Esophagus (tissue), 2 donors: ENCODE data around the gene IMMP2L. TPM values are rescaled to one million over a fixed set of nuclear protein-coding genes. Genes with fewer than 3 reads are reported as not detected.

Source experiments
- H3K27ac ChIP-seq, 2 donors: one replicate each; pipeline ENCODE4 v1.5.1; 2013; ENCODE audit warnings: low read depth in 2 of 2, mild to moderate bottlenecking in 2 of 2, inconsistent platforms in 1 of 2, low read length in 1 of 2, moderate library complexity in 1 of 2
- H3K27me3 ChIP-seq, 2 donors: one replicate each; pipeline ENCODE4 v1.6.1; 2013; ENCODE audit warnings: low read length in 2 of 2, control low read depth in 1 of 2, mild to moderate bottlenecking in 1 of 2; ENCODE audit not compliant: insufficient read depth in 2 of 2, control insufficient read depth in 1 of 2
- H3K36me3 ChIP-seq, 2 donors: one replicate each; pipeline ENCODE4 v1.6.1; 2013; ENCODE audit warnings: low read length in 1 of 2; ENCODE audit not compliant: control insufficient read depth in 2 of 2, insufficient read depth in 2 of 2
- H3K4me1 ChIP-seq, 2 donors: one replicate each; pipeline ENCODE4 v1.6.1; 2013; ENCODE audit warnings: low read length in 1 of 2; ENCODE audit not compliant: control insufficient read depth in 2 of 2, insufficient read depth in 2 of 2
- H3K4me3 ChIP-seq, 2 donors: one replicate each; pipeline ENCODE4 v1.5.1; 2013; ENCODE audit warnings: low read length in 2 of 2, mild to moderate bottlenecking in 2 of 2, low read depth in 1 of 2, moderate library complexity in 1 of 2
- H3K9me3 ChIP-seq, 2 donors: one replicate each; pipeline ENCODE4 v1.6.1; 2013; ENCODE audit warnings: mild to moderate bottlenecking in 2 of 2, low read depth in 1 of 2, low read length in 1 of 2, moderate library complexity in 1 of 2; ENCODE audit not compliant: control insufficient read depth in 2 of 2, insufficient read depth in 1 of 2
- WGBS, 2 donors: extraction: QIAGEN DNeasy Blood & Tissue Kit; methylation state at CpG; one replicate each; pipeline ENCODE4 v1.1.7; 2013; 5-methylcytosine and 5-hydroxymethylcytosine counted together
- polyA plus RNA-seq, 2 donors: library from polyadenylated mRNA; stranded (reverse); fragments of 200-250 nt; gene quantifications; one replicate each; pipeline ENCODE4 v1.2.3, GENCODE V29; 2013
- donor health status: healthy with polysubstance abuse.
- donor health status: Bipolar disorder and iron deficiency.

IMMP2L gene
- polyA plus RNA-seq, 2 donors: 6.5 to 14.5 TPM

- H3K4me3 ChIP-seq: no peak overlapping the region
- H3K27me3 ChIP-seq: no peaks in the 10 kb centered on the region
- no peaks in the 10 kb centered on the region for H3K36me3 ChIP-seq
- WGBS, 2 donors: 78 to 81% methylated on average over 4 of the region's 4 CpGs
- no peaks in the 10 kb centered on the region for H3K9me3 ChIP-seq
- no peaks in the 10 kb centered on the region for H3K4me1 ChIP-seq
- H3K27ac ChIP-seq: no peak overlapping the region
These were observed 534.9 kb downstream of the IMMP2L start for GRCh38 chr7:111027396-111027795.

- H3K9me3 ChIP-seq: no peaks in the 10 kb centered on the region
- 81 to 93% methylated on average over 2 of the region's 2 CpGs for WGBS, 2 donors
- H3K4me3 ChIP-seq: no peak overlapping the region
- H3K4me1 ChIP-seq: no peaks in the 10 kb centered on the region
- peaks cover 0 to 3% of the 10 kb centered on the region in 2 donors for H3K36me3 ChIP-seq
- no peak overlapping the region for H3K27ac ChIP-seq
- H3K27me3 ChIP-seq: no peaks in the 10 kb centered on the region
These were observed 535.5 kb downstream of the IMMP2L start for GRCh38 chr7:111026806-111027205.

GRCh38 chr7:111026343-111026742, 535.9 kb downstream of the IMMP2L start:
- Histone ChIP-seq H3K27ac (no peak overlapping the region), H3K4me3 (no peak overlapping the region), H3K4me1 (no peaks in the 10 kb centered on the region), H3K36me3 (peaks cover 0 to 3% of the 10 kb centered on the region in 2 donors), H3K27me3 (no peaks in the 10 kb centered on the region), H3K9me3 (no peaks in the 10 kb centered on the region)
- WGBS, 2 donors: 85 to 88% methylated on average over 4 of the region's 4 CpGs

GRCh38 chr7:111025006-111025405, 537.3 kb downstream of the IMMP2L start:
- Histone ChIP-seq H3K4me1 (no peaks in the 10 kb centered on the region), H3K9me3 (no peaks in the 10 kb centered on the region), H3K27ac (no peak overlapping the region), H3K27me3 (no peaks in the 10 kb centered on the region), H3K36me3 (peaks cover 0 to 3% of the 10 kb centered on the region in 2 donors), H3K4me3 (no peak overlapping the region)
- 78 to 83% methylated on average over 1 of the region's 1 CpG for WGBS, 2 donors

- Histone ChIP-seq H3K4me3 (no peak overlapping the region), H3K4me1 (no peaks in the 10 kb centered on the region), H3K27me3 (no peaks in the 10 kb centered on the region), H3K27ac (no peak overlapping the region), H3K36me3 (peaks cover 0 to 3% of the 10 kb centered on the region in 2 donors), H3K9me3 (no peaks in the 10 kb centered on the region)
- WGBS, 2 donors: 61 to 65% methylated on average over 3 of the region's 3 CpGs
These were observed 543.1 kb downstream of the IMMP2L start for GRCh38 chr7:111018960-111019736.

GRCh38 chr7:111018447-111018846, 543.8 kb downstream of the IMMP2L start:
- H3K36me3 ChIP-seq: peaks cover 0 to 3% of the 10 kb centered on the region in 2 donors
- no peak overlapping the region for H3K27ac ChIP-seq
- H3K27me3 ChIP-seq: no peaks in the 10 kb centered on the region
- no peaks in the 10 kb centered on the region for H3K9me3 ChIP-seq
- 93 to 96% methylated on average over 4 of the region's 4 CpGs for WGBS, 2 donors
- H3K4me1 ChIP-seq: no peaks in the 10 kb centered on the region
- H3K4me3 ChIP-seq: no peak overlapping the region

- 83 to 85% methylated on average over 6 of the region's 6 CpGs for WGBS, 2 donors
- H3K4me3 ChIP-seq: no peak overlapping the region
These were observed 548.2 kb downstream of the IMMP2L start for GRCh38 chr7:111014079-111014478.

GRCh38 chr7:111012799-111013675, 549.3 kb downstream of the IMMP2L start:
- Histone ChIP-seq H3K27me3 (no peaks in the 10 kb centered on the region), H3K4me1 (no peaks in the 10 kb centered on the region), H3K36me3 (no peaks in the 10 kb centered on the region), H3K4me3 (no peak overlapping the region), H3K9me3 (no peaks in the 10 kb centered on the region), H3K27ac (peak overlapping the region in 1 of 2 donors; percentile 37)
- 36 to 53% methylated on average over 5 of the region's 5 CpGs for WGBS, 2 donors

More at GRCh38 chr7:111014079-111014478, 548.2 kb downstream of the IMMP2L start:
- Histone ChIP-seq H3K4me1 (no peaks in the 10 kb centered on the region), H3K27me3 (no peaks in the 10 kb centered on the region), H3K36me3 (no peaks in the 10 kb centered on the region), H3K27ac (peak overlapping the region in 1 of 2 donors; percentile 18), H3K9me3 (no peaks in the 10 kb centered on the region)

- Histone ChIP-seq H3K9me3 (no peaks in the 10 kb centered on the region), H3K4me1 (no peaks in the 10 kb centered on the region), H3K27ac (no peak overlapping the region), H3K27me3 (no peaks in the 10 kb centered on the region), H3K4me3 (no peak overlapping the region), H3K36me3 (no peaks in the 10 kb centered on the region)
- 48 to 66% methylated on average over 2 of the region's 2 CpGs for WGBS, 2 donors
These were observed 550.1 kb downstream of the IMMP2L start for GRCh38 chr7:111012149-111012548.
